GM21526 (cell line): ENCODE results near the gene NDUFV1.
A peak's percentile ranks its signal among the peaks of the same experiment; 100 is the strongest.
"Not testable (repeated sequence)": the region's sequence is repeated elsewhere in the genome, so short reads cannot be mapped to it uniquely, and the experiment has no call there.

Source experiments
- ATAC-seq: cut with Tn5 transposase; IDR thresholded peaks from one replicate; pipeline ENCODE4 v1.9.1; 2021; ENCODE audit warnings: moderate library complexity; ENCODE audit not compliant: unreplicated experiment, low FRiP score

The NDUFV1 gene

DNA sequence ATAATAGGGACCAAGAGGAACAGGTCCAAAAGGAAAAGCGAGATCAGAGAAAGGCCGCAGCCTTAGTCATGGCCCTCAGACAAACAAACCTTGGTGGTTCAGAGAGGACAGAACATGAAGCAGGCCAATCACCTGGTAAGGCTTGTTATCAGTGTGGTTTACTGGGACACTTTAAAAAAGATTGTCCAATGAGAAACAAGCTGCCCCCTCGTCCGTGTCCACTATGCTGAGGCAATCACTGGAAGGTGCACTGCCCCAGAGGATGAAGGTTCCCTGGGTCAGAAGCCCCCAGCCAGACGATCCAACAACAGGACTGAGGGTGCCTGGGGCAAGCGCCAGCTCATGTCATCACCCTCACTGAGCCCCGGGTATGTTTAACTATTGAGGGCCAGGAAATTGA is 16.2 kb downstream of the NDUFV1 start:
- ATAC-seq: not testable (repeated sequence)

DNA sequence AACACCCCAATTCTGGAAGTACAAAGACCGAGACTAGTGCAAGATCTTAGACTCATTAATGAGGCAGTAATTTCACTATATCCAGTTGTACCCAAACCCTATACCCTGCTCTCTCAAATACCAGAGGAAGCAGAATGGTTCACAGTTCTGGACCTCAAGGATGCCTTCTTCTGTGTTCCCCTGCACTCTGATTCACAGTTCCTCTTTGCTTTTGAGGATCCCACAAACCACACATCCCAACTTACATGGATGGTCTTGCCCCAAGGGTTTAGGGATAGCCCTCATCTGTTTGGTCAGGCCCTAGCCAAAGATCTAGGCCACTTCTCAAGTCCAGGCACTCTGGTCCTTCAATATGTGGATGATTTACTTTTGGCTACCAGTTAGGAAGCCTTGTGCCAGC is 17.1 kb downstream of the NDUFV1 start:
- ATAC-seq: not testable (repeated sequence)

DNA sequence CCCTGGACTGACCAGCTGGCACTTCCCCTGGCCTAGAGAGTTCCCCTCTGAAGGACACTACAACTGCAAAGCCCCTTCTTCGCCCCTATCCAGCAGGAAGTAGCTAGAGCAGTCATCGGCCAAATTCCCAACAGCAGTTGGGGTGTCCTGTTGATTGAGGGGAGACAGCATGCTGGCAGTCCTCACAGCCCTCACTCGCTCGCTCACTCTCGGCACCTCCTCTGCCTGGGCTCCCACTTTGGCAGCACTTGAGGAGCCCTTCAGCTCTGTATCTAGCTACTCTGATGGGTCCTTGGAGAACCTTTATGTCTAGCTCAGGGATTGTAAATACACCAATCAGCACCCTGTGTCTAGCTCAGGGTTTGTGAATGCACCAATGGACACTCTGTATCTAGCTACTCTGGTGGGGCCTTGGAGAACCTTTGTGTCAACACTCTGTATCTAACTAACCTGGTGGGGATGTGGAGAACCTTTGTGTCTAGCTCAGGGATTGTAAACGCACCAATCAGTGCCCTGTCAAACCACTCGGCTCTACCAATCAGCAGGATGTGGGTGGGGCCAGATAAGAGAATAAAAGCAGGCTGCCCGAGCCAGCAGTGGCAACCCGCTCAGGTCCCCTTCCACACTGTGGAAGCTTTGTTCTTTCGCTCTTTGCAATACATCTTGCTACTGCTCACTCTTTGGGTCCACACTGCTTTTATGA is 19.5 kb downstream of the NDUFV1 start:
- not testable (repeated sequence) for ATAC-seq

DNA sequence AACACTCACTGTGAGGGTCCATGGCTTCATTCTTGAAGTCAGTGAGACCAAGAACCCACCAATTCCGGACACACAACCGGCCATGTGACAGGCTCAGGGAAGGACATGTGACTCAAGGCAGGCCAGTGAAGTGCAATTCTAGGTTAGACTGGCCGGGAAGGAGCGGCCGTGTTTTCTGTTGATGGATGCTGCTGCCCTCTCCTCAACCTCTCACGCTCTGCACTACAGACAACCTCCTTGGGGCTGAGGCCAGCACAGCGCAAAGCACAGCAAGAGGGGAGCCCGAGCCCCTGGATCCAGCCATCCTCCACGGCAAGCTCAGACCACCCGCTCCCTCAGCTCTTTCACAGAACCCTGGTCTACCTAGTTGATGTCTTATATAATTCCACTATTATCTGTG is 20.2 kb downstream of the NDUFV1 start:
- ATAC-seq: no peak

DNA sequence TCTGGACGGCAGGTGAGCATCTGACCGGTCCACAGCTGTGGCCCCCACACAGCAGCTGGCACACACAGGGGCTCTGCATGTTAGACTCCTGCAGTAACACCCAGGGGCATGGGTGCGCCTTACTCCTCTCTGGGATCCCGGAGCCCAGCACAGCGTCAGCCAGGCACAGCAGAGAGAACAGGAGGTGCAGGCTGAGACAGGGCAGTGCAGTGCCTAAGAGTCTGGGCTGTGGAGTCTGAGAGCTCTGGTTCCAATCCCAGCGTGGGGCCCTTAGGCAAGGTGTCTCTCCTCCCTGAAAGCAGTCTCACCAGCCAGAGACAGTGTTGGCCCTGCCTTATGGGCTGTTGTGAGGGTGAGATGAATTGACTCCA is 20.7 kb downstream of the NDUFV1 start:
- ATAC-seq: no peak

DNA sequence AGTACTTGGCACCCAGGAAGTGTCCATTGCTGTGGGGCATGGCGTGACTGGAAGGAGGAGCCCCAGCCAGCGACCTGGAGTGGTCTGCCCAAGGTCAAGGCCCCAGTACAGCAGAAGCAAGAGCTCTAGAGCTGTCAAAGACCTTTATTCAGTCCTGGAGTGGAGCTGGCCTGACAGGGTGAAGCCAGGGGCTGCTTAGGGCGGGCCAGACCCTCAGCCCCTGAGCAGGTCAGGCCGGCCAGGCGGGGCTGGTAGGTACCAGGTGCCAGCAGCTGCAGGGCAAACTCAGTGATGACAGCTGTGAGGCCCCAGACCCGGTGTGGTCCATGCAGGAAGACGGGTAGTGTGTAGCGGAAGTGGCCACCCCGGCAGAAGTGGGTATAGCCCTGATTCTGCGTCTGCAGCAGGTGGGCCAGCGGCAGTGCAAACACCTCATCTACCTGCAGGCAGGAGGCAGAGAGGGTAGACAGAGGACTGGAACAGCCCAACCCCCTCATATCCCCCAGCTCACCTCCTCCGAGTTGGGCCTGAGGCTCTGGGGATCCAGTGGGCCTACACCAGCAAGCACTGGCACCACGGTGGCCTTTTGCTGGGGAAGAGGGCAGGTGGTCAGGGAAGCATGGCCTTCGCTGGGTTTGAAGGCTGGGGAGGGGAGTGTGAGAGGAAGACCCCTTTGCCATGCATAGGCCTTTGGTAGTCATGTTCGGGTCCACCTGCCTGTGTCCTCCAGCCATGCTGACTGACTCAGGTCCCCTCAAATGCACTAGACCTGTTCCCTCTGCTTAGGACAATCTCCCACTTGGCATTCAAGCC is 21.3 kb downstream of the NDUFV1 start:
- ATAC-seq: no peak

DNA sequence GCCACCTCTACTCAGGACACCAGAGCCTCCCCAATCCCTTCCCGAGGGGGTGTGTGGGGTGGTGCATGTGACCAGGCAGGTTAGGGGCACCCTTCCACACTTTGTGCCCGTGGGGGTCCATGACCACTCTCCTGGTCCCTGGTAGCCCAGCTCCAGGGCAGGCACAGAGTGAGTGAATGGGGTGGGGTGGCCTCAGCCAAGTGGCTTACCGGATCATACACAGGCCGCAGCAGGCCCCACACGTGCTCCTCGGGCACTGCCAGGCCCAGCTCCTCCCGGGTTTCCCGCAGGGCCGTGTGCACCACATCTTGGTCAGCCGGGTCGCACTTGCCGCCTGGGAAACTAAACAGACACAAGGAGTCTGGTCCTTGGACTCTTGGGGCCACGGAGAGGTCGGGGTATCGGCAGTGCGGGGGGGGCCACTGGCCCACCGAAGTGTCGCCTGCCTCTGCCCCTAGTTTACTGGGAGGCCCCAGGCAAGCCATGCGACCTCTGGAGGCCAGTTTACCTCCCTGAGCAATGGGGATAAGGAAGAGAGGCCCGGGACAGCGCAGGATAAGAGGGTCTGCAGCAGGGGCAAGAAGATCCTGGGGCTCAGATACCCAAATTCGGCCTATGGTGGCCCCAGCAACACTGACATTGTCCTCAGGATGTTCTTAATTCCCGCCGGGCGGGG is 22.1 kb downstream of the NDUFV1 start:
- ATAC-seq: no peak

DNA sequence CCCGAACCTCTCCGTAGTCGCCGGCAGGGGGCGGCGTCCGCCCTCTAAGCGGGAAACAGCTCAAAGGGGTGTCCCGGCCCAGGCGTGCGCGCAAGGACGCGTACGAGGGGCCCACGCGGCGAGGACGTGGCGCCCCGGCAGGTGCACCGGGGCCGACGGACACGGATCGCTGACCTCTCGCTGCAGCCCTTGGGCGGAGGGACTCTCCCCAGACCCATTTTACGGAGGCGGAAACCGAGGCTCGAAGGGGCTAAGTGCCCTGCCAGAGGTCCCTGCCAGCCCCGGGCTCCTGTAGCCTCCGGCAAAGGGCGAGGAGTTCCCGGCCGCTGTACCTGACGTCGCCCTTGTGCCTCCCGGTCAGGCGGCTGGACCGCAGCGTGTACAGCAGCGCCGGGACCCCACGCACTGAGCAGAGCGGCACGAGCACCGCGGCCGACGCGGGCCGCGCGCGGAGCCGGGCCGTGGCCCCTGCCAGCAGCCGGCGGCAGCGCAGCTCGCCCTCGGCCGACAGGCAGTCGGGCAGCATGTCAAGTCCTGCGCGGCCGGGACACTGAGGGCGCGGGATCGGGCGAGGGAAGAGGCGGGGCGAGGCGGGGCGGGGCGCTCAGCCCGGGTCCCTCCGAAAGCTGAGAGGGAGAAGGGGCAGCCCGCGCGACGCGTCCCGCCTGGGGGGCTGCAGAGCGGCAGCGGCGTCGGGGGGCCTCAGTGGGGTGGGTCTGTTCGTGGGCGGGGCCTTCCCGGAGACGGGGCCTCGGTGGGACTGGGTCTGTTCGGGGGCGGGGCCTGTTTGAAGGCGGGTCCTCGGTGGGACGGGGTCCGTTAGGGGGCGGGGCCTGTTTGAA is 22.9 kb downstream of the NDUFV1 start, which contains the start of gene NUDT8:
Gene NUDT8 (minus strand): TSS at position 552 of the 842 bp plus-strand sequence. CDS start 26 bp downstream, at position 526.
- ATAC-seq: peak; percentile 46

DNA sequence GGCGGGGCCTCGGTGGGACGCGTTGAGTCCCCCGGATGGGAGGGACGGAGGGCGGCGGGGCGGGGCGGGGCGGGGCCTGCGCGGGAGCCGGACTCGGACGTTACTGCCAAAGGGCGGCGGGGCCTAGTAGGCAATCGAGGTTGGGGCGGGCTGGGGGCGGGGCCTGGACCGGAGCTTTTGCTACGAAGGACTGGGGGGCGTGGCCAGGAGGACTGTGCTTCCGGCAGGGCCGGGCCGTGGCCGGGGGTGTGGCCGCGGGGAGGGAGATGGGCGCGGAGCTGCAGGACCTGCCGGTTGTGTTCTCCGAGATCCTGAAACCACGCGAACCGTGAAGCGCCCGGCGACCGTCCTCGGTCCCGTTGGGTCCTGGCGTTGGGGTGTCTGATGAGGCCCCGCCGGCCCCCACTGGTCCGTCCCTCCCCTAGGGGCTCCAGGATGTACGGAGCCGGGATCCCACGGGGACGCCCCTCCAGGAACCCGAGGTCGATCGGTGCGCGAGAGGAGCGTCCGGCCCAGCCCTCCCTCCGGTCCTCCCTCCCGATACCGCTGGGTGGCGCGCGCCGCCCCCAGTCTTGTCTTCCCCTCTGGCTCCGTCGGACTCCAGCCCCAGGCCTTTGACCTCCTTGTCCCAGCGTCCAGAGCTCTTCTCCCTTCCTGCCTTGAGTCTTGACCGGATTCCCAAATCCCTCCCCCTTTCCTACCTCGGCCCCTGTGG is 23.6 kb downstream of the NDUFV1 start:
- peak; percentile 47 for ATAC-seq

DNA sequence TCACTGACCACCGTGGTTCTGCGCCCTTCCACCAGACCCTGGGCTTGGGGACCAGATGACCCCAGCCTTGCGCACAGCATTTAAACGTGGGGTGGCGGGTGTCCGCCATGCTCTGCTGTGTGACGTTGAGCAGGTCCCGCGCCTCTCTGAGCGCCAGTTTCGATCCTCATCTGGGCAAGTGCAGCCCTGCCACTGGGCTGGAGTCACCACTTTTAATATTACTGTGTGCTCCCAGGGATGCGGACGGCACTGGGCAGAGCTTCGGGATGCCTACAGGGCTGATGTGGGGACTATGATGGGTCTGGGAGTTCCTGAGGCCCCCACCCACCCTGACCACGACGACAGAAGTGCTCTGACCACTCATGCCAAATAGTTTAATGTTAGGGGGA is 24.2 kb downstream of the NDUFV1 start:
- no peak for ATAC-seq

DNA sequence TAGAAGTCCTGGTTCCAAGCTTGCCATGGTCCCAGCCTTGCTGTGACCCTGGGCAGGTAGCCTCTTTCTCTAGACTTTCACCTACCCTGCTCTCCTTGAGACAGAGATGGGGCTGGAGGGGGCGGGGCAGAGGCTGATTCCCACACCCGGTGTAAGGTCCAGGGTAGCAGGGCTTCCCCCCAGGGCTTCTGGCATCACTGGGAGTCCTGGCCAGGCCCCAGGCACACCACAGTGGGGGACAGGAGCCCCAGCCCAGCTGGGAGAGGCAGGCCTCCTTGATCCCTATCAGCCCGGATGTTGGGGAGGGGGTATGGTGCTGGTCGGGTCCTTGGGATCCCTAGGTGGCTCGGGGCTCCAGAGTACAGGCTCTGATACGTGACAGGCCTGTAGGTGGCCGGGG is 24.7 kb downstream of the NDUFV1 start:
- ATAC-seq: no peak

DNA sequence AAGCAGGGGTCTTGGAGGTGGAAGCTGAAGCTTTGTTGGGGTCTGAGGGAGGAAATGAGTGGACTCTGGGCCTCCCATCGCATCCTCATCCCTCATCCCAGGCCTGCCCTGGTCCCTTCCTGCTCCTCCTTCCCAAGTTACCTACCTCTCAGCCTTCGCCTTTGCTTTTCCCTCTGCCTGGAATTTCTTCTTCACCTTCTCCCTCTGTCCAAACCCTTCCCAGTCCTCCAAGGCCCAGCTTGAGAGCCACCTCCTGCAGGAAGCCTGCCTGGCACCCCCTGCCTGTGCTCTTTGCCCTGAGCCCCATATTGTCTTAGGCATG is 25.1 kb downstream of the NDUFV1 start:
- no peak for ATAC-seq

DNA sequence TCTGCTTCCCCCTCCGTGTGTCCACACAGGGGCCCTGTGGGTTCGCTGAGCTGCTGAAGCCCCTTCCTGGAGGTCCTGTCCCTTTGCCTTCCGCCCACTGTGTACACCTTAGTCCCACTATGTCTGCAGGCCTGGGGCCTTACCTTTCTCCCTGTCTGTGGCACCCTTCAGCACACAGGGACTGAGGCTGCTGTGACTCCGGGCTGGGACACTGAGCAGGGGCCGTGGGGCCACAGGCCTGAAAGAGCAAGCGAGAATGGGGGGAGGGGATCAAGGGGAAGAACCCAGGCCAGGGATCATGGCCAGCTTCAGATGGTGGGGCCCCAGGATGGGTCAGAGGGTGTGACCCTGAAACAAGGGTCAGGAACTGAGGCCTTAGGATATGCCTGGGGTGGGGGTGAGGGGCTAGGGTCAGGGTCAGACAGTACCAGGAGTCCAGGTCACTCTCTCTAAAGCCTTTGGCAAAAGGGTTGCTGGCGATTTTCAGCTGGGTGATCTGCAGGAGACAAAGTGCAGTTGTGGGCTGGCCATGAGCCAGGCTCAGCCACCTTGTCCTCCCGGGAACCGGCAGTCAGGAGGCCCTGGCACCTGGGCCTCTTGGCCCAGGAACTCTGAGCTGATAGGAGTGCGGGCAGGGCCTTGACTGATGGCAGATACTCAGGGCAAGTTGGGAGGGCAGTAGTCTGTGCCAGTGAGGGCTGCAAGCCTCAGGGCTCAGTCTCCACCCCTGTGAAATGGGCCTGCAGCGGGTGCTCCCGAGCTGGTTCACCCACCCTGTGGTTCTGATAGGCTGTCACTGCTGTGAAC is 25.6 kb downstream of the NDUFV1 start:
- no peak for ATAC-seq

DNA sequence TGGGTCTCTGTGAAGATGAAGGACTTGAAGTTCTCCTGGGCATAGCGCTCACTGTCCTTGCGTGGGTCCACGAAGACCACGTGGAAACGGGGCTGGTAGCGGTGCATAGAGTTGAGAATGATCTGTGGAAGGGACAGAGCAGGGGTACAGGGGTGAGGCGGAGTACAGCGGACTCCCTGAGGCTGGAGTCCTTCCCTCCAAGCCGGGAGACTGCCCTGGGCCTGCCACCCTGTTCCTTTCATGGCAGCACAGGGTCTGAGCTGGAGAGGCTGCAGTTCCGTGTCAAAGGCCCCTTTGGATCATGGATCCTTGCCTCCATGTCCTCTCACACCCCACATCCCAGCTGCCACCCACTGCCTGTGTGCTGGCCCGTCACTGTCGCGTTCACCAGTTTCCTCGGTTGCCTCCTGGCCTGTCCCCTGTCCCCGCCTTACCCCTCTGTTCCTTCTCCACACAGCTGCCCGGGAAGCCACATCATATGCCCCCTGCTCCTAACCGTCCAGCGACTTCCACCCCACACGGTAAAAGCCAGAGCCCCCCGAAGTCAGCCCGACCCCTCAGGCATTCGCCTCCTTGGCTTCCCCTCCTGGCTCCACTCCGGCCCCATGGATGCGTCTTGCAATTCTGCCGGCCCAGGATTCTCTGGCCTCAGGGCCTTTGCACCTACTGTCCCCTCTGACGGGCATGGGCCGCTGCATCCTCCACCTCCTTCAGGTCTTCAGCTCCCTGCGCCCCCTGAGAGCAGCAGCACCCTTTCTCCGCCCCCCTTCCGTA is 26.4 kb downstream of the NDUFV1 start:
- ATAC-seq: no peak

DNA sequence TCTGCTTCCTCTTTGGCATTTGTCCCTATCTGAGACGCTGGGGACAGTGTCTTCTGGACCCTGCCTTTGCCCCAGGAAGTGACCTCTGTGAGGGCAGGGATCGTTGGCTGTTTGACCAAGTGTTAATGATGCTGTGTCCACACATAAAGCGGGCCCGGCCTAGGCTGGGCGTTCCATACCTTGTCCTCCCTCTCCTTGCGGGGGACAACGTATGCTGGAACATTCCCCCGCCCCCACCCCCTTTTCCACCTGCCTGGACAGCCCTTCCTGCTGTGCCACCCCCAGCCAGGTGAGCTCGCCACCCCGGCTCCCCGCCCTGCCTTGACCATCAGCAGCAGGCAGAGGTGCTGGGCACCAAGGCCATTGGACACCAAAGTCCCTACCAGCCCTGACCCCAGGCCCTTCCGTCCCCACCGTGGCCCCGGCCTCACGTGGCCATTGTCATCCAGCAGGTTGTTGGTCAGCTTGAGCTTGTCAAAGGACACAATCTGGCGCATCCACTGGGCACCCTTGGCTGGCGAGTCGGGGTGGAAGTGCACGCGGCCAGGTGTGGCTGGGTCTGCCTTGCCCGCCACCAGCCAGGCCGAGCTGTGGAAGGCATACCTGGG is 27.1 kb downstream of the NDUFV1 start:
- no peak for ATAC-seq

DNA sequence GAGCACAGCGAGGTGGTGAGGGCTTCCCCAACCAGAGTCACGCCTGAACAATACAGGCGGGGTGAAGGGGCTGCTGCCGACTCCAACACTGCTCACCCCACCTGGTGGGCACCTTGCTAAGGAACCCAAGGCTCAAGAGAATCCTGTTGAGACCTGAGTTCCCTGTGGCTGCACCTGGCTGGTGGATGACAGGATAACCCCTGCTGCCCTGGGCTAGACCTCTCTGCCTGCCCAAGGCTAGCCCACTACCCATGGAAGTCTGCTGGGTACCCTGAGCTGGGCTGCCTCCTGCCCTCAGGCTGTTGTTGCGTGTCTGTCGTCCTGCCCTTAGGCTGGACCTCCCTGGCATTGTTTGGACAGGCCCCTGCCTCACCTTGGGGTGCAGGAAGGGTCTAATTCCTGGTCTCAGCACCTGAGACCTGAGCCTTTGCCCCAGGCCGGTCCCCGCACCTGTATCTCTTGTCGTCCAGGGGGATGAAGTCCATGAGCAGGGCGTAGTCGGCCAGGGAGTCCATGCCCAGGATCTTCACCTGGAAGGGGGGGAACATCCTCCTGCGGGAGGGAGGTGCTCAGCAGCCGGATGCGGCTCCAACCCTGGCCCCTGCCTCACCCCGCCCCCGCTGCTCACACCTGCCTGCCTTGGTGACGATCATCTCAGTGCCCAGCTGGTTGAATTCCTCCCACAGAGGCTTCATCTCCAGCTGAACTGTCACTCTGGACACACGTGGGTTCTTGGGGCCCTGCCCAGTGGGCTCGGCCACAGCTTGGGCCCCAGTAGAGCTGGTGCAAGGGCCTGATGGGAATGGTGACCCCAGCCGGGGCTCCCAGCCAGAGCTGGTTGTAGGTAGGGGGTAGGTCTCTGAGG is 27.9 kb downstream of the NDUFV1 start:
- no peak for ATAC-seq

DNA sequence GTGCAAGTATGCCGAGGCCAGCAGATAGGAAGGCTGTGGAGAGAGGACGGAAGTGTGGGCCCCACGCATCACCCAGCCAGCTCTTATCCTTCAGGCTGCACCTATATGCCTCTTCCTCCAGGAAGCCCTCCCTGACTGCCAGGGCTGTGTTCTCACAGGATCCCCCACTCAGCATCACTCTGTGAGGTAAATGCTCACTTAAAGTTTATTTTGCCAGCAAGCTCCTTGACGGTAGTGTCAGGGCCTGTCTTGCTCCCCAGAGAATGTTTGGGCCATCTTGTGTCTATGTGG is 28.4 kb downstream of the NDUFV1 start:
- ATAC-seq: no peak
